Peyer's patch (tissue), 4 donors: Measurements from ENCODE around the gene PELI1.

Experiments
- POLR2A ChIP-seq, 2 donors: fragments of 450-650 bp; IDR thresholded peaks; one replicate each; pipeline ENCODE4 v1.5.1; 2017; ENCODE audit warnings: antibody characterized with exemption in 2 of 2, mild to moderate bottlenecking in 2 of 2, moderate library complexity in 2 of 2
- TF ChIP-seq, protein P1 (sequence below), 6 experiments: fragments of 450-650 bp in 4 of 6; fragments of 200-600 bp in 2 of 6; sonication (generic) in 1 of 6; IDR thresholded peaks; one replicate each; pipeline ENCODE4 v1.5.1; 2017 to 2019; ENCODE audit warnings: antibody characterized with exemption in 6 of 6, mild to moderate bottlenecking in 3 of 6, moderate library complexity in 1 of 6

DNA sequence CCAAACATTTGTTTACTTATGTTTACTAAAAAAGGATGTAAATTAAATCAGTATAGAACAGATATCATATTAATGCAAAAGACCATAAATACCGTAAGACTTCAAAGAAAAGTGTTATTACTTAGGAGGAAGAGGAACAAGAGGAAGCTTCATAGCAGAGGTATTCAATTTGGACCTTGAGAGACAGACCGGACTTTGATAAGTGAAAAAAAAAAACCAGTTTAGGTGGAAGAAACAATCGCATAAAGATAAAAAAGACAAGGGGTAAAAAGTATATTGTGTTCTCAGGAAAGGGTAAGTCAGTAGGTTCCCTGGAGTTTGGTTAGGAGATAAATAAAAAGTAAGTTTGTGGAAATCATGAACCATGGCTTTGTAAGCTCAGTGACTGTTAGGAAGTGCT is 17.6 kb downstream of the PELI1 start:
- TF ChIP-seq, protein P1, sequence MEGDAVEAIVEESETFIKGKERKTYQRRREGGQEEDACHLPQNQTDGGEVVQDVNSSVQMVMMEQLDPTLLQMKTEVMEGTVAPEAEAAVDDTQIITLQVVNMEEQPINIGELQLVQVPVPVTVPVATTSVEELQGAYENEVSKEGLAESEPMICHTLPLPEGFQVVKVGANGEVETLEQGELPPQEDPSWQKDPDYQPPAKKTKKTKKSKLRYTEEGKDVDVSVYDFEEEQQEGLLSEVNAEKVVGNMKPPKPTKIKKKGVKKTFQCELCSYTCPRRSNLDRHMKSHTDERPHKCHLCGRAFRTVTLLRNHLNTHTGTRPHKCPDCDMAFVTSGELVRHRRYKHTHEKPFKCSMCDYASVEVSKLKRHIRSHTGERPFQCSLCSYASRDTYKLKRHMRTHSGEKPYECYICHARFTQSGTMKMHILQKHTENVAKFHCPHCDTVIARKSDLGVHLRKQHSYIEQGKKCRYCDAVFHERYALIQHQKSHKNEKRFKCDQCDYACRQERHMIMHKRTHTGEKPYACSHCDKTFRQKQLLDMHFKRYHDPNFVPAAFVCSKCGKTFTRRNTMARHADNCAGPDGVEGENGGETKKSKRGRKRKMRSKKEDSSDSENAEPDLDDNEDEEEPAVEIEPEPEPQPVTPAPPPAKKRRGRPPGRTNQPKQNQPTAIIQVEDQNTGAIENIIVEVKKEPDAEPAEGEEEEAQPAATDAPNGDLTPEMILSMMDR (IDR thresholded peaks at IDR 0.05): no peak
- no peak for TF ChIP-seq POLR2A (IDR thresholded peaks at IDR 0.05)
